Suprapubic skin (tissue), 4 donors: ENCODE data around the gene ZNF322. TPM values are rescaled to one million over a fixed set of nuclear protein-coding genes. Genes with fewer than 3 reads are reported as not detected.

Experiments used
- DNase-seq, 2 donors: peaks; one replicate each; pipeline ENCODE4 v3.0.0-alpha.2; 2019; ENCODE audit warnings: low spot score in 2 of 2
- H3K27ac ChIP-seq: fragments of 200-600 bp; sonication (generic); one replicate; pipeline ENCODE4 v1.5.1; 2019
- H3K27me3 ChIP-seq: fragments of 200-600 bp; sonication (generic); one replicate; pipeline ENCODE4 v1.5.1; 2019
- H3K36me3 ChIP-seq: fragments of 200-600 bp; sonication (generic); one replicate; pipeline ENCODE4 v1.5.1; 2019
- H3K4me1 ChIP-seq: fragments of 200-600 bp; sonication (generic); one replicate; pipeline ENCODE4 v1.5.1; 2019
- H3K4me3 ChIP-seq: fragments of 200-600 bp; sonication (generic); one replicate; pipeline ENCODE4 v1.5.1; 2019; ENCODE audit warnings: mild to moderate bottlenecking
- H3K9me3 ChIP-seq: fragments of 200-600 bp; sonication (generic); one replicate; pipeline ENCODE4 v1.5.1; 2019
- CTCF ChIP-seq, 2 donors: fragments of 200-600 bp in 1 of 2; fragments of 450-650 bp in 1 of 2; sonication (generic) in 1 of 2; IDR thresholded peaks; one replicate each; pipeline ENCODE4 v1.5.1; 2016 to 2019; ENCODE audit warnings: antibody characterized with exemption in 2 of 2, mild to moderate bottlenecking in 1 of 2, moderate library complexity in 1 of 2
- EP300 ChIP-seq: sonication (generic); formaldehyde crosslinking; IDR thresholded peaks from one replicate; pipeline ENCODE4 v1.6.1; 2017; ENCODE audit warnings: antibody characterized with exemption
- POLR2A ChIP-seq, 2 donors: fragments of 450-650 bp; IDR thresholded peaks; one replicate each; pipeline ENCODE4 v1.6.1; 2017; ENCODE audit warnings: antibody characterized with exemption in 2 of 2, mild to moderate bottlenecking in 2 of 2, moderate library complexity in 2 of 2
- POLR2AphosphoS5 ChIP-seq, 3 donors: sonication (generic); formaldehyde crosslinking; IDR thresholded peaks; one replicate each; pipeline ENCODE4 v1.6.1; 2017; ENCODE audit warnings: antibody characterized with exemption in 3 of 3
- WGBS: methylation state at CpG from one replicate; pipeline ENCODE4 v1.1.5; 2018; 5-methylcytosine and 5-hydroxymethylcytosine counted together
- total RNA-seq, 4 donors: library from RNA; depleted of rRNA; stranded (reverse); fragments of >200 nt; gene quantifications; one replicate each; pipeline ENCODE4 v1.1.0, GENCODE V29; 2016

ZNF322 gene
- total RNA-seq, 4 donors from 2014 or later: 9.4 to 11.6 (median 10.1) TPM

GRCh38 chr6:26613201-26613600 is 46.3 kb downstream of the ZNF322 start:
- H3K27ac ChIP-seq: no peak overlapping the region
- 34% methylated on average over 14 of the region's 19 CpGs for whole genome bisulfite sequencing
- H3K27me3 ChIP-seq: peaks cover 65% of the 10 kb centered on the region
- no peak for DNase-seq
- H3K4me1 ChIP-seq: peaks cover 12% of the 10 kb centered on the region
- no peaks in the 10 kb centered on the region for H3K36me3 ChIP-seq
- H3K9me3 ChIP-seq: no peaks in the 10 kb centered on the region
- TF ChIP-seq CTCF (IDR thresholded peaks at IDR 0.05): no peak
- no peak for TF ChIP-seq POLR2AphosphoS5 (IDR thresholded peaks at IDR 0.05)
- no peak for TF ChIP-seq EP300
- TF ChIP-seq POLR2A (IDR thresholded peaks at IDR 0.05): no peak
- H3K4me3 ChIP-seq: no peak overlapping the region

GRCh38 chr6:26611599-26611998 is 47.9 kb downstream of the ZNF322 start:
- H3K27ac ChIP-seq: no peak overlapping the region
- DNase-seq: no peak
- peaks cover 55% of the 10 kb centered on the region for H3K27me3 ChIP-seq
- peaks cover 12% of the 10 kb centered on the region for H3K4me1 ChIP-seq
- H3K9me3 ChIP-seq: no peaks in the 10 kb centered on the region
- TF ChIP-seq CTCF (IDR thresholded peaks at IDR 0.05): no peak
- no peak for TF ChIP-seq EP300
- no peak for TF ChIP-seq POLR2AphosphoS5 (IDR thresholded peaks at IDR 0.05)
- TF ChIP-seq POLR2A (IDR thresholded peaks at IDR 0.05): no peak
- no peak overlapping the region for H3K4me3 ChIP-seq
- 33% methylated on average over 1 of the region's 1 CpG for WGBS
- no peaks in the 10 kb centered on the region for H3K36me3 ChIP-seq

DNA sequence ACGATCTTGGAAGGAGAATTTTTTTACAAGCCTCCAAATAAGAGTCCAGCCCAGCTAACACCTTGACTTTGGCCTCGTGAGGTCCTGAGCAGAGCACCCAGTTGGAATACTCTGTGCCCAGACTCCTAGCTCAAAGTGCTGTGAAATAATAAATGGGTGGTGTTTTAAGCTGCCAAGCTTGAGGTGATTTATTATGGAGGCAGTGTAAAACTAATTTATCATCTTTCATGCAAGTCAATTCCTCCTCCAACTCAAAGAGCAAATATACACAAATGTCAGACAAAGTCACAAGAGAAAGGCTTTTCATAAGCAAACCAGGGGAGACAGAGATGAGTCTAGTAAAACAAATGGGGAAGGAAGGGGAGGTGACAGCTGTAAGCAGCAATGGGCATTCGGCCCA is 50.1 kb downstream of the ZNF322 start:
- 69% methylated on average over 3 of the region's 3 CpGs for WGBS
- Histone ChIP-seq H3K36me3 (no peaks in the 10 kb centered on the region), H3K9me3 (no peaks in the 10 kb centered on the region), H3K27ac (no peak overlapping the region), H3K4me3 (no peak overlapping the region), H3K27me3 (peaks cover 34% of the 10 kb centered on the region), H3K4me1 (peaks cover 8% of the 10 kb centered on the region)
- no peak for DNase-seq
- TF ChIP-seq CTCF (IDR thresholded peaks at IDR 0.05) (no peak), POLR2A (IDR thresholded peaks at IDR 0.05) (no peak), POLR2AphosphoS5 (IDR thresholded peaks at IDR 0.05) (no peak), EP300 (no peak)

GRCh38 chr6:26607434-26608230 is 51.9 kb downstream of the ZNF322 start:
- H3K27ac ChIP-seq: no peak overlapping the region
- TF ChIP-seq POLR2A (IDR thresholded peaks at IDR 0.05) (no peak), EP300 (no peak), CTCF (IDR thresholded peaks at IDR 0.05) (peak in 1 of 2 donors; percentile 56), POLR2AphosphoS5 (IDR thresholded peaks at IDR 0.05) (no peak)
- DNase-seq: no peak
- H3K36me3 ChIP-seq: no peaks in the 10 kb centered on the region
- WGBS: 50% methylated on average over 7 of the region's 7 CpGs
- no peaks in the 10 kb centered on the region for H3K4me1 ChIP-seq
- H3K4me3 ChIP-seq: no peak overlapping the region
- H3K9me3 ChIP-seq: no peaks in the 10 kb centered on the region
- peaks cover 16% of the 10 kb centered on the region for H3K27me3 ChIP-seq

- no peaks in the 10 kb centered on the region for H3K36me3 ChIP-seq
- no peaks in the 10 kb centered on the region for H3K4me1 ChIP-seq
- WGBS: 84% methylated on average over 3 of the region's 3 CpGs
- H3K27me3 ChIP-seq: no peaks in the 10 kb centered on the region
- TF ChIP-seq POLR2AphosphoS5 (IDR thresholded peaks at IDR 0.05): no peak
- TF ChIP-seq CTCF (IDR thresholded peaks at IDR 0.05): no peak
- TF ChIP-seq EP300: no peak
- TF ChIP-seq POLR2A (IDR thresholded peaks at IDR 0.05): no peak
- no peak overlapping the region for H3K27ac ChIP-seq
- no peak for DNase-seq
- H3K4me3 ChIP-seq: no peak overlapping the region
- H3K9me3 ChIP-seq: no peaks in the 10 kb centered on the region
Observed at GRCh38 chr6:26604797-26605196, 54.7 kb downstream of the ZNF322 start.
